IMR-90 (cell line): ENCODE data around the gene IL1RAPL1.

Experiments used
- BHLHE40 ChIP-seq: fragments of 150-350 bp; IDR thresholded peaks from 2 replicates; pipeline ENCODE4 v1.6.1; 2016; ENCODE audit warnings: mild to moderate bottlenecking, low read depth, low read length
- MAZ ChIP-seq: IDR thresholded peaks from 2 replicates; pipeline ENCODE4 v1.6.1; 2012; ENCODE audit warnings: low read depth, mild to moderate bottlenecking, low read length, improper control_type of control experiment, moderate library complexity, borderline replicate concordance
- POLR2A ChIP-seq: IDR thresholded peaks from 2 replicates; pipeline ENCODE4 v1.6.1; 2012; ENCODE audit warnings: mild to moderate bottlenecking, low read depth, low read length
- RAD21 ChIP-seq: IDR thresholded peaks from 2 replicates; pipeline ENCODE4 v1.6.1; 2012; ENCODE audit warnings: low read length, improper control_type of control experiment
- RCOR1 ChIP-seq: IDR thresholded peaks from 2 replicates; pipeline ENCODE4 v1.6.1; 2012; ENCODE audit warnings: mild to moderate bottlenecking, low read length, improper control_type of control experiment; ENCODE audit not compliant: insufficient replicate concordance
- RFX5 ChIP-seq: IDR thresholded peaks from 2 replicates; pipeline ENCODE4 v1.8.0; 2012; ENCODE audit warnings: low read depth, mild to moderate bottlenecking, low read length, moderate library complexity
- TF ChIP-seq, protein P1 (sequence below): fragments of 150-350 bp; IDR thresholded peaks from 2 replicates; pipeline ENCODE4 v1.6.1; 2017; ENCODE audit warnings: mild to moderate bottlenecking, antibody characterized with exemption, low read length, low read depth
- TF ChIP-seq, protein P2 (sequence below): conservative IDR thresholded peaks from 2 replicates; pipeline ENCODE4 v1.5.1; 2012; ENCODE audit warnings: mild to moderate bottlenecking, low read depth, low read length, improper control_type of control experiment

DNA sequence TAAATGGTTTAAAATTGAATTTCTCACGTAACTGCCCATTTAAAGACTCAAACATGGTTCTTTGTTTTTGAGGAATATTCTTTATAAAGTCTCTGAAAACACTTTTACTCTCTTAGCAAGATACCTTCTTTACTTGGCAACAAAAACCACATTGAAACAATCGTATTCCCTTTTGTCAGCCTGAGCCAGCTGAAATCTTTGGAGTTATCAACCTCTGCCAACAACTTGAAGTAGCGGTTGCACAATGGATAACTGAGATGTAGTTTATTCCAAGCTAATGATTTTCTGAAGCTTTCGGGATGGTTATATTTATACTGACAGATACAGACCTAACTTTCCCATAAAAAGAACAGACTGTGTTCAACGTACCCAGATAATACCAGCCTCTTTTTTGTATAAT lies 561.3 kb downstream of the IL1RAPL1 start:
- TF ChIP-seq, protein P1, sequence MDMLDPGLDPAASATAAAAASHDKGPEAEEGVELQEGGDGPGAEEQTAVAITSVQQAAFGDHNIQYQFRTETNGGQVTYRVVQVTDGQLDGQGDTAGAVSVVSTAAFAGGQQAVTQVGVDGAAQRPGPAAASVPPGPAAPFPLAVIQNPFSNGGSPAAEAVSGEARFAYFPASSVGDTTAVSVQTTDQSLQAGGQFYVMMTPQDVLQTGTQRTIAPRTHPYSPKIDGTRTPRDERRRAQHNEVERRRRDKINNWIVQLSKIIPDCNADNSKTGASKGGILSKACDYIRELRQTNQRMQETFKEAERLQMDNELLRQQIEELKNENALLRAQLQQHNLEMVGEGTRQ: no peak
- TF ChIP-seq, protein P2, sequence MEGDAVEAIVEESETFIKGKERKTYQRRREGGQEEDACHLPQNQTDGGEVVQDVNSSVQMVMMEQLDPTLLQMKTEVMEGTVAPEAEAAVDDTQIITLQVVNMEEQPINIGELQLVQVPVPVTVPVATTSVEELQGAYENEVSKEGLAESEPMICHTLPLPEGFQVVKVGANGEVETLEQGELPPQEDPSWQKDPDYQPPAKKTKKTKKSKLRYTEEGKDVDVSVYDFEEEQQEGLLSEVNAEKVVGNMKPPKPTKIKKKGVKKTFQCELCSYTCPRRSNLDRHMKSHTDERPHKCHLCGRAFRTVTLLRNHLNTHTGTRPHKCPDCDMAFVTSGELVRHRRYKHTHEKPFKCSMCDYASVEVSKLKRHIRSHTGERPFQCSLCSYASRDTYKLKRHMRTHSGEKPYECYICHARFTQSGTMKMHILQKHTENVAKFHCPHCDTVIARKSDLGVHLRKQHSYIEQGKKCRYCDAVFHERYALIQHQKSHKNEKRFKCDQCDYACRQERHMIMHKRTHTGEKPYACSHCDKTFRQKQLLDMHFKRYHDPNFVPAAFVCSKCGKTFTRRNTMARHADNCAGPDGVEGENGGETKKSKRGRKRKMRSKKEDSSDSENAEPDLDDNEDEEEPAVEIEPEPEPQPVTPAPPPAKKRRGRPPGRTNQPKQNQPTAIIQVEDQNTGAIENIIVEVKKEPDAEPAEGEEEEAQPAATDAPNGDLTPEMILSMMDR: no peak
- no peak for TF ChIP-seq RCOR1
- no peak for TF ChIP-seq BHLHE40
- no peak for TF ChIP-seq POLR2A
- no peak for TF ChIP-seq RFX5
- no peak for TF ChIP-seq MAZ
- no peak for TF ChIP-seq RAD21
